LHCN-M2 (cell line): Measurements from ENCODE around the gene CADM3. TPM values are rescaled to one million over a fixed set of nuclear protein-coding genes. Genes with fewer than 3 reads are reported as not detected.

ENCODE experiments used
- DNase-seq: peaks from one replicate; pipeline ENCODE4 v3.0.0-alpha.2; 2012; ENCODE audit warnings: low read depth
- total RNA-seq: library from RNA; depleted of rRNA; stranded (reverse); fragments of >200 nt; gene quantifications from 2 replicates; pipeline ENCODE4 v1.2.3, GENCODE V29; 2014

Gene CADM3
- total RNA-seq, 1 experiment from 2014 or later: 0.86 TPM

DNA sequence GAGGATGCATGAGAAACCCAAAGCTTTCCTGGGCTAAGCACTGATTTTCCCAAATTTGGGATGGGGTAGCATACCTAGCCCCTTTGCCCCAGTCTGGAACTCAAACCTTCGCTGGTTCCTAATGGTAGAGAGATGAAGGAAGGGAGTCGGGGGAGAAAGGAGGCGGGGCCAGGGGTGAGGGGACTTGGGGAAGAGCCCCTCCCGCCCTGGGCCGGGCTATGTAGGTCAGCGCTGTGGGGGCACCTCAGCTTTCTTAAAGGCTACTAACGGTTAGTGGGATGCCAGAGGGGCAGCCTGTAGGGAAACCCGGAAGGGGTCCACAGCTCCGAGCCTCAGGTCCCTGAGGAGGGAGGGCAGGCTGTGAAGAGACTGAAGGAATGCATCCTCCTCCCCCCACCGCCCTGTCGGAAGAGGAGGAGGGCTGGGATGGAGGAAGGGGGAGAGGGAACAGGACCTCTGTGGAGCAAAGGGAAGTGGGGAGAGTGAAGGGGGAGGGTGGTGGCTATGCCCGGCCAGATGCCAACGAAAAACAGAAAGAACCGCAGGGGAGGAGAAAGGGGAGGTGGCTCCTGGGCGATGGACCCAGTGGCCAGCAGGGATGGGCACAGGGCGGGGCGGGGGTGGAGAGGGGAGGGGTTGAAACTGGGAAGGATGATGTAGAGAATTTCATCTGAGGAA is 1.3 kb downstream of the CADM3 start:
- DNase-seq: no peak

DNA sequence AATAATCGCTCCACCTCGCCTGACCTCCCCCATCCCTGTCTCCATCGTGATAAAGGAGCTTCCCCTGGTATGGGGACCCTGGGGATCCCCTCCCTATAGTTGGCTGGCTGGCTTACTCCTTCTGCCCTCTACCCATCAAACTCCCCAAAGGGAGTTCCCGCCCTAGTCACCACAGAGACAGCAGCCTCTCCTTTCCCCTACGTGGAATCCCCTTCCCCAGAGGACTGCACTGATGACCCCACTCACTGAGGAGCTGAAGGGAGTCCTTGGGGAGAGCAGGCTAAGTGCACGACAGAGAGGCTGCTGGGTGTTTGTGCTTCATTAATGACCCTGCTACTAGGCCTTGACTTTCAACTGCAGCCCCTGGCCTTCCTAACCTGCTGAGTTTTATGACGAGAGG is 1.9 kb downstream of the CADM3 start:
- DNase-seq: no peak

DNA sequence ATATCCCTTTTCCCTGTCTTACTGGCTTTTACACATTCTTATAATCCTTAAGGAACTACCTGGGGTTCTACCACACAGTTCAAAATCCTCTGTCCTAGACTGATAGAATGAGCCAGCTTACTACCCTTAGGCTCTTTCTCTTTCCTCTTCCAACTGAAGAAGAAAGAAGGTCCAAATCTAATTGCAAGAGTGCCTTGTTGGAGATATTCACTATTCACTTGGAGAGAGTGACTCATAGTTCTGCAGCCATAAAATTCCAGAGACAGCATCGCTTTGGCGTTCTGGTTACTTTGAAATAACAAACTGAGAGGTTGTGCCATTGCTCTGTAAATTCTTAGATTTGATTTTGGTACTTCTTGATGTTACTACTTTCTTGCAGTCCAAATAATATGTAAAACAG is 4.2 kb downstream of the CADM3 start:
- no peak for DNase-seq

DNA sequence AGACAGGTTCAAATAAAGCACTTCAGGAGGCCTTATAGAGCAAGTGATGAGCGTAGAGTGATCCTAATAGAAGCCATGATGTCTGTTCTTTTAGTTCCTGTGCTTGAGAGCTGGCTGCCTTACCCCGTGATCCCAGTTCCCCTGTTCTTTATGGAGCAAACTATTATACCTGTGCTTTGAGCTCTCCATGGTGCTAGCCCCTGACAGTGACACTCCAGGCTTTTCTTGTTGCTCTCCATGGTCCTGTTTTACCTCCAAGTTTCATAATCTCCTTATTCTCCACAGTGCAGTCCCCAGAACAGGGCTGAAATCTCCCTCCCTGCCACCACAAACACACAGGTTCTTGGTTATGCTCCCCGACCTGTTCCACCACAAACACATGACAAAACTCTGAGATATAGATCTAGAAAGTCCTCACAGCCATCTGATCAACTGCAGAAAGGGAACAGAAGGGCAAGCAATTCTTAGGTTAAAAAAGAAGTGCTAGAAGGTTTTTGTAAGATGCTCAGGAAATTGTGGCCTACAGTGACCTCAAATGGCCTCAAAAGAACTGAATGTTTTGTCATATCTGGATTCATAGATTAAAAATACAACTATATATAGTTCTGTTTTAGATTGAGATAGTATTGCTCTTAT is 6.0 kb downstream of the CADM3 start:
- DNase-seq: peak; percentile 72

DNA sequence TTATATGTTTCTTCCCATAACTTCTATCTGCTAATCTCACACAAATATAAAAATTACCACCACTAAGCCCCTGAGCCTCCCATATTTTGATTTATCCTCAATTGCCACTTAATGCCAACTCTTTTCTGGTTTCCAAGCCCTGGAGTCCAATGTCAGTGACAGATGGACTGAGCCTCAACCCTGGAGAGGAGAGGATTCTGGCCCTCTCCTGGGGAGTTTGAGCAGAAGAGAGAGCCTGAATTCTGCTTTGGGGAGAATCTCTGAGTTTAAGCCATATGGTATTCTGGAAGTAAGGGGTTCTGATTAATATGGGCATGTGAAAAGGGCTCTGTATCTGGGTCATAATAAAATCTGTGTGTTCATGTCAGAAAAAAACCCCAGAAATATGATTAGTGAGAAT is 8.5 kb downstream of the CADM3 start:
- no peak for DNase-seq

DNA sequence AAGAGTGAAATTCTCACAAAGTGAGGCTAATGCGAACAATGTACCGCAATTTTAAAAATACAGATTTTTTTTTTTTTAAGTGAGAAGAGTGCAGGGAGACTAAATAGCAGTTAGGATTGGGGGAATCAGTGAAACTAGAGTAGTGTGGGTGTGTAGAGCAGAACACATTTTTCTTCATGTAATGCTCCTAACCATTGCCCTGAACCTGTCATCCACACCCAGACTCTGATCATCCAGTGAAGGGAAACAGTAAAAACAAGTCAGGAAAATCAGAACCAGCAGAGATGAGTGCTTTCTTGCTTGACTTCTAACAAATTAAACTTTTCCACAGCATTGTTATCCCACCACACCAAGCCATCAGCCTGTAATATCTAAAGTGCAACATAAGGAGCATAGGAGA is 9.1 kb downstream of the CADM3 start:
- DNase-seq: no peak

DNA sequence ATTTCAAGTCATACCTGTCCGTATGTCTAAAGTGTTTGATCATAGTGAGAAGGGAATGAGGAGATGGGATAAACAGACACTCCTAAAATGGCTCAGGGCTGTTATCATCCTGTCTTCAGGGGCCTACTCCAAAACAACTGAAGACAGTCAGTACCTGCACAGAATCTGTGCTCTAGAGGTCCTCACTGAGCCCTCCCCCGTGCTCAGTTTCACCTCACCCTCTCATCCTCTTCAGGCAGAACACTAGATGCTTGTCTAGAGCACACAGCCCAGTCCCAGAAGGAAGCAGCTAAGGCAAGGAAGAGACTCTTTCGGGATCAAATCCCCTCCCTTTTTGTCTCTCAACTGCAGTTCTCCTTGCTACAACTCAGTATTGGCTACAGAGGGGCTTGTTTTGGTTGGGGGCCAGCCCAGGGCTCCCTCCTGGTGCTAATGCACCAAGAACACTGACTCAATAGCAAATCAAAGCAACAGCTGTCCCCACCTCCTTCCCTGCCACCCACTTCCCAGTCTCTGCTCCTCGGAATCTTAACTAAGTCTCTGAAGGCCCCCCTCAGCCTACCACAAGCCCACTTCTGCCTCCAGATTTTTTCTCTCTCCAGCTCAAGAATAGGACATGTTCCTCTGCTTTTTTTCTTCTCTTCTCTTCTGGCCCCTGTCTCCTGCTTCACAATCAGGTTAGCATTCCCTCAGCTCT is 10.1 kb downstream of the CADM3 start:
- no peak for DNase-seq

DNA sequence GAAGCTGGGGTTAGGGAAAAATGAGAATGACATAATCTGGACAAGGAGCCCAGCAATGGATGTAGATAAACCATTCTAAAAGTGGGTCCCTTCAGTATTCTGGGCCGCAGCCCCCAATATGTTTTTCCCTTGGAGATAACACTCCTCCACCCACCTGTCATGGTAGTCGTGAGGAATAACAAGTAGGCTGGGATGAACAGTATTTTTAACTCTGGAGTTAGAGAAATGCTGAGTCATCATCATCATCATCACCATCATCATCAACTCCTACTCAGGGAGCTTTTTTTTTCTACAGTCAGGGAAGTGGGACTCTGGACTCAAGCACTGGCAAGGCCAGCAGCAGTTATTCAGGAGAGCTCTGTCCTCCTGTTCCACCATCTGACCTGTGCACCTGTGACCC is 12.8 kb downstream of the CADM3 start:
- no peak for DNase-seq

DNA sequence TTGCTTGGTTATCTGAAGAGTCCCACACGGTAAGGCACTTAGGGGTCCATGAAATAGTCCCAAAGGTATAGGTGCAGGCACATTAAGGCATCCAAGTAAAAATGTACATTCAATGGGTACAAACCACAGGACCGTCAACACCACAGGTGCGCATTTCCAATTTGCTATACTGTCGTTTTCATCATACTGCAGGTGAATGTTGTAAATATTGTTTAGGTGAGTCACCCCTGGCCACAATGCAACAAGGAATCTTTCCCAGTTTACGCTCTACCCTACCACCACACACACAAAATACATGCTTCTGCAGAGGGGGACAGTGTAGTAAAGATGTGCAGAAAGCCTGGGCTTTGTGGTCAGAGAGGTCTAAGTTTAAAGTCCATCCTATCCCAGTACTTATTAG is 13.7 kb downstream of the CADM3 start:
- DNase-seq: no peak

DNA sequence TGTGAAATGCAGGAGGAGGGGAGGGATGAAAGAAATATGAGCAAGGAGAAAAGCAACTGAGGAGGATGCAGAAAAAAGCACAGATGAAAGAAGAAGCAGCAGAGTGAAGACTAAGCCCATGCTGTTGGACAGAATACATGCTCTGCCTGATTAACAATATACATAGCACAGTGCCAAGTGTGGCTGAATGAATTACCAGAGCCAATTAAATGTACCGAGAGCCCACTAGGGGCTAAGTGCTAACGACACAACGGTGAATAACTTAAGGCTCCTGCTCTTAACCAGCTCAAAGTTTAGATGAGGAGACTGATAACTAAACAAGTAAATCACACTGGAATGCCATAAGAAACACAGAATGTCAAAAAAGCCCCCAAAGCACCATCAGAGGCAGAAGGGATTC is 15.6 kb downstream of the CADM3 start:
- no peak for DNase-seq

DNA sequence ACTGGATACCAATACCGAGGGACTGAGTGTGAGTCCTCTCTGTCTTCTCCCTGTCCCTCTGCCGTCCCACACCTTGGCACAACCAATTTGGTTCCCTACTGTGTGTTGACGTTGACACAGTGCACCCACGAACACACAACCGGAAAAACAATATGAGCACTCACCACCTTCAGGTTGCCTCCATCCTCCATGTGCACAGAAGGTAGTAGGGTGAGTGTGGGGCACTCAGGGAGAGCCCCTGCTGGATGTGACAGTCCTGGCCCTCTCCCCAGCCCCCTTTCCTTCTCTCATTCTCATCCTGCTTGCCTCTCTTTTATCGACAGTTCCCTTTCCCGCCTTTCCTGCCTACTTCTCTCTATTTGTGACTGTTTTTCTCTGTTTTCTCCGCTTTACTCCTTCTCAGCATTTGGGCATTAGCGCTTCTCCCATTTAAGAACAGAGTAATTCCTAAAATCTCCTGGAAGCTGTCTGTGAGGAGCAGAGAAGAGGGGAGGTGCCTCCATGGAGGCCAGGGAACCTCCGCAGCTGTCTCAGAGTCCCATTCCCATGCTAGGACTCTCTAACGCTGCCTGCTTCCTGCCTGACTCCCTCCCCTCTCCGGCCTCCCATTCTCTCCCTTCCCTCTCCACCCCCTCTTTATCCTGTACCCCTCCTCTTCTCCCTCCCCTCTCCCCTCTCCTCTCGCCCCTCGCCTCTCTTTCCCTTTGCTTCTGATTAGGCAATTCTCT is 16.4 kb downstream of the CADM3 start:
- DNase-seq: no peak

DNA sequence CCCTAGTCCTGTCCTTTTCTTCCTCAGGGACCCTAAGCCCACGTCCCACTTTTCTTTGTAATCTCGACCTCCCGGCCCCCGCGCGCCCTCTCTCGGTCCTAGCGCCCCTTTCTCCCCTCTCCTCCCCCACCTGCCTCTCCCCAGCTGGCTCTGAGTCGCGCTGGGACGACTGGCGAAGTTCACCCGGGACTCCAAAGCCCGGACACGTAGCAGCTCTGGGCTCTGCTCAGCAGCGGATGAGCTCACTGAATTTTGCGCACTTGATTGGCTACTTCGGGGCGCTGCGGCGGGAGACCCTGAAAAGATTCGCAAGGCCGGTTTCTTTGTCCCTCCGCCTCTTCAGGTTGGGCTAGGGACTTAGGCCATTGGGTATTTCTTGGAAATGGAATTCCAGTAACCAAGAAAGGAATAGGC is 17.0 kb downstream of the CADM3 start:
- DNase-seq: peak; percentile 35

DNA sequence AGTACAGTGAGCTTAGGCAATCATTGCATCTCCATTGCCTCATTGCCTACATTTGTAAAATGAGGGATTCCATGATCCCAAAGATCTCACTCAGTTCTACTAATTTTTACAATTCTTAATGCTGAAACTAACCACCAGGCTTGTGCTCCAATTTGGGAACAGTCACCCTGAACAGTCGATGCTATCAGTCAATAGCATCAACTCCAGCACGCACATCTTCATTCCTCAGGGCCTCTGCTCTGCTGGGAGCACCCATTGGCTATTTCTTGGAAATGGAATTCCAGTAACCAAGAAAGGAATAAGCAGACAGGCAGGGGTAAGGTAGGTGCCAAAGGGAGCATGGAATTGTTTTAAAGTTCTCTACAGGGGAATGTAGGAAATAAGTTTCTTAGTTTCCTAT is 19.0 kb downstream of the CADM3 start:
- DNase-seq: no peak

DNA sequence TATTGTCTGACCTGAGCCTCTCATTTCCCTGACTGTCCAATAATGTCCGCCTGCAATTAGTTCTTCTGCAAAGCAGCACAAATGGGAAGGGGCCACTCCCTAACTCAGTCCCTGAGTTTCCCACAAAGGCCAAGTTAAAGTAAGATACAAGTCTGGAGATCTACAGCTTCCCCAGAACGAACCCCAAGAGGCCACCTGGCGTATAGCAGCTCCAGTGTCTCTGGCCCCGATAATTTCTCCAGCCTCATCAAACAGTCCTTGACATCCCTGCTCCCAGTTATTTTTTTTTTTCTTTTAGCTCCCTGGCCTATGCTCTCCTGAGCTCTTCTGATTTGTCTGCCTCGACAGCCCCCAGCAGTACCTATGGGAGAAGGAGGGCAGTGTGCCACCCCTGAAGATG is 25.1 kb downstream of the CADM3 start:
- DNase-seq: no peak

DNA sequence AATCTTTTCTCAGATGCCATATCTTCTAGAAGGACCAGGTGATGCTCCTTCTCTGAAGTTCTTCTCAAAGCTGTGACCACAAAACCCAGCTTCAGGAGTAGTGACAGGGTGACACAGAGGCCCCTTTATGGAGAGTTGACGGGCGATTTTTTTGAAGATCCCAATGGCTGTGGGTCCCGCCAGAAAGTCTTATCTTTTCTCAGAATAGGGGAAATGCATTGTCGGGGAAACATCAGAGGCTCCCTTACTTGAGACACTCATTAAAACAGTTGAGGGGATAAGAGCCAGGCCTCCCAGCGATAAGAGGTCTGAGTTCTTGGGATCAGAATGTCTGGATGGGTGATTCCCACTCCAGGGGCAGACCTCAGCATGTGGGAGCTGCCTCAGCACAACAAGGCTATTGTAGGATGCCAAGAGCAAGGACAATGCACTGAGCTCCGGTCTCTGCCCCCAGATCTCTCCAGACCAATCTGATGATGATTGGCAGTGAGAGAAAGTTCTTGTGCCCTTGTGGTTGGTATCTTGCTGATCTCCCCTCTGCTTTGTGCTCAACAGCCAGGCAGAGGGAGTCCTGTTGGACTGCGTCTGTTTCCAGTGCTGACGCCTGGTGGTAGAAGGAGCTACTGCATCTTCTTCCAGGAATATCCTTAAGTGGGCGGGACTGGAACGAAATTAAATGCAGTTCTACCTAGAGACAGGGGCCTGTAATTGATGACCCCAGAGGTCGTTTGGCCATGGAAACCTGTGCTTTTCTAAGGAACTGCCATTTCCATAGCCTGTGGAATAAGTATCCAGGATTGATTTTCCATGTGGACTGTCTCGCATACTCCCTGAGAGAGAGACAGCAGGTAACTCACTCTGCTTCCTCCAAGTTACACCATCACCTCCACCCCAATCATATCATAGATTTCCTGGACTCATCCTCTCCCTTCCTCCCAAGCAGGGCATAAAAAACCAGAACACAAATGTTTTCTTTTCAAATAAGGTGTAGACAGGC is 26.4 kb downstream of the CADM3 start:
- peak; percentile 66 for DNase-seq

DNA sequence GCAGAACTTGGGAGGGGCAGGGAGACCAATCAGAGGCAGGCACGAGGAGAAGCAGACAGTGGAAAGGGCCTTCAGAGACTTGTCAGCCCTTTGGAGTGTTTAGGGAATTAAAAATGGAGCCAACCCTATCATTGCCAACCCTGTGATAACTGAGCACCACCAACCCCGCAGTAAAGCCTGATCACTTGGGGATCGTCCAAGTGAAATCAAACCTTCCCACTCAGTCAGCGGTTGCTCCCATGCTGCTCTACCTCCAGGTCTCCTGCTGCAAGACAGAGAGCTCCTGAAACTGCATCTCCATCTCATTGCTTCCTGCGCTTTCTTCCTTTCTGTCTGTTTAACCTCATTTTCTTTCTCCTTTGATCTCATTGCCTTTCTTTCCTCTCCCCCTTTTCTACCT is 28.5 kb downstream of the CADM3 start:
- no peak for DNase-seq

DNA sequence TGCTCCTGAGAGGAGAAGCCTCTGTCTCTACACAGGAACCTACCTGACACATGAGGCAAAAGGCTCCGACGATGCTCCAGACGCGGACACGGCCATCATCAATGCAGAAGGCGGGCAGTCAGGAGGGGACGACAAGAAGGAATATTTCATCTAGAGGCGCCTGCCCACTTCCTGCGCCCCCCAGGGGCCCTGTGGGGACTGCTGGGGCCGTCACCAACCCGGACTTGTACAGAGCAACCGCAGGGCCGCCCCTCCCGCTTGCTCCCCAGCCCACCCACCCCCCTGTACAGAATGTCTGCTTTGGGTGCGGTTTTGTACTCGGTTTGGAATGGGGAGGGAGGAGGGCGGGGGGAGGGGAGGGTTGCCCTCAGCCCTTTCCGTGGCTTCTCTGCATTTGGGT is 29.4 kb downstream of the CADM3 start:
- DNase-seq: no peak

DNA sequence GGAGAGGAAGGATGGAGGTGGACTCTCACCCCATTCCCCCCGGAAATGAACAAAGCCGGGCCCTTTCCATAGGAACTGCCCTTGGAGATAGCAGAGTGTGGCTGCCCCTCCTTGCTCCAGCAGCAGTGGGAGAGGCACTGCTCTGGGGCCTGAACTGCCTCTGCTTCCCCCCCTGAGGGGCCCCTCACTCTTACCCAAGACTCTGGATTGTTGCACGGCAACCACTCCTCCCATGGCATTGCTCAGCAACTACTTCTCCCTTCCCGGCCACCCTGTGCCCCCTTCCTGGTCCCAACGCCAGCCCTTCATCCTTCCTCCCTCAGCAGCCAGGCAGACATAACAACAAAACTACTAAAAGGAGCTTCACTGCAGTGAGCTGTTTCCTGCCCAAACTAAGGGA is 30.2 kb downstream of the CADM3 start:
- no peak for DNase-seq

DNA sequence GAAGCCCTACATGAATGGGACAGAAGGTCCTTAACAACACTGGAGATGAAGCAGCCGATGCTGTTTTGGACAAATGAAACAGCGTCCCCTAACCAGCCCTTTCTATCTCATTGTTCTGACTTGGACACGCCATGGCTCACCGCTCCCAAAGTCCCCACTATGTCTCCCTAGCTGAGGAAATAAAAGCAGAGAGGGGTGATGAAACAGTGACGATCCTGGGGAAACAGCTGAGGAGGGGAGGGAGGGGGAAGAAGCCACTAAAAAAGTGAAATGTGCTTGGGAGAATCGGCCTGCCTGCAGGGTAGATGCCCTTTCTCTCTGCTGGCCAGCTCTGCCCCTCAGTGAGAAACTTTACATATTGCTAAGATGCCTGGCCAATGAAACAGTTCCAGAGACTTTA is 32.2 kb downstream of the CADM3 start:
- no peak for DNase-seq

DNA sequence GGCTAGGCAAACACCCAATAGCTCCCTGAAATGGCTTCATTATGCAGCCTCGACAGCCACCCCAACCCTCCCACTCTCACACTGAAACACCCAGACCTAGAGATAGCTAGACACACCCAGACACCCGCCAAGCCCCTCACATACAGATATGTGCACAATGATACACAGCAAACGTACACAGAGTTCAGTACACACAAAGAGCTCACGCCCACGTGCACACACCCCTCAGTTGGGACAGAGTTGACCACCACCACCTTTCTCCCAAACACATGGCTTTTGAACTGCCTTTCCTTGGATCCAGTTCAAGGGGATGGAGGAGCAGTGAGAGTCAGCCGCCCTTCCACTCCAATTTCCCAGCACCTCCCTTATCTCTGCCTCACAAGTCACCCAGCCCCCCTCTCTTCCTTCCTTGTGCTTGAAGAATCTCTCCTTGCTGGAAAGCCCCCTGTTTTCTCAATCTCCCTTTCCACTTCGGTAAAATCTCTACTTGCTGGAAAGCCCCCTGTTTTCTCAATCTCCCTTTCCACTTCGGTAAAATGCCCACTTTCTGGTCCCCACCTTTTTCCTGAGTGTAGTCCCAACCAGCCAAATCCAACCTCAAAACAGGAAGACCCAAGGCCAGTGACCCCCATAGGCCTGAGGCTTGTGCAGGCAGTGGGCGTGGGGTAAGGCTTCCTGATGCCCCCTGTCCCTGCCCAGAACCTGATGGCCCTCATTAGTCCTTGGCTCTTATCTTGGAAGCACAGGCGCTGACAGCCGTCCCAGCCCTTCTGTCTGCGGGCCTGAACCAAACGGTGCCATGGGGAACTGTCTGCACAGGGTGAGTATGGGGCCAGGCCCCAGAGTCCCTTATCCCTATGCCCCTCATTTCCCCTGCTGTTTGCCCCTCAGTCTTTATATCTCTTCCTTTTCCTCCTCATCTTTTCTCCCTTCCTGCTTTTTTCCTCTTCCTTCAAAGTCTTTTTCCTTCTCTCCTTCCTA is 33.0 kb downstream of the CADM3 start, which contains the start of gene ACKR1:
TSS of gene ACKR1 (plus strand) at position 715 of the 981 bp plus-strand sequence. CDS start at position 800, 85 bp downstream.
- no peak for DNase-seq
